H9 (cell line): ENCODE measurements around the gene UVRAG. TPM values are rescaled to one million over a fixed set of nuclear protein-coding genes. Genes with fewer than 3 reads are reported as not detected.

Experiments used
- DNase-seq: peaks from one replicate; pipeline ENCODE4 v3.0.0-alpha.2; 2017
- H2AFZ ChIP-seq: one replicate; pipeline ENCODE4 v1.6.1; 2013; ENCODE audit warnings: mild to moderate bottlenecking, low read length, control low read depth, moderate library complexity
- H2AK5ac ChIP-seq: 2 replicates; pipeline ENCODE4 v1.6.1; 2013; ENCODE audit warnings: low read length, control low read depth, mixed read lengths; ENCODE audit not compliant: insufficient read length
- H2BK120ac ChIP-seq: one replicate; pipeline ENCODE4 v1.6.1; 2013; ENCODE audit warnings: low read depth, mild to moderate bottlenecking, low read length, control low read depth, inconsistent platforms; ENCODE audit not compliant: poor library complexity, severe bottlenecking
- H2BK12ac ChIP-seq: 2 replicates; pipeline ENCODE4 v1.6.1; 2013; ENCODE audit warnings: low read length, control low read depth, mixed read lengths, low read depth; ENCODE audit not compliant: insufficient read length
- H2BK15ac ChIP-seq: 2 replicates; pipeline ENCODE4 v1.6.1; 2013; ENCODE audit warnings: low read depth, low read length, control low read depth
- H2BK20ac ChIP-seq: one replicate; pipeline ENCODE4 v1.6.1; 2013; ENCODE audit warnings: low read depth, mild to moderate bottlenecking, low read length, control low read depth, inconsistent platforms; ENCODE audit not compliant: poor library complexity, severe bottlenecking
- H2BK5ac ChIP-seq: 2 replicates; pipeline ENCODE4 v1.6.1; 2013; ENCODE audit warnings: low read length, control low read depth, mixed read lengths; ENCODE audit not compliant: insufficient read length
- H3K14ac ChIP-seq: 2 replicates; pipeline ENCODE4 v1.6.1; 2013; ENCODE audit warnings: low read length, control low read depth; ENCODE audit not compliant: insufficient read depth
- H3K18ac ChIP-seq: 2 replicates; pipeline ENCODE4 v1.6.1; 2013; ENCODE audit warnings: low read depth, mild to moderate bottlenecking, mixed read lengths, low read length, control low read depth; ENCODE audit not compliant: insufficient read length
- H3K23ac ChIP-seq: 2 replicates; pipeline ENCODE4 v1.6.1; 2013; ENCODE audit warnings: low read length, control low read depth, mixed read lengths, low read depth; ENCODE audit not compliant: insufficient read length
- H3K23me2 ChIP-seq: 2 replicates; pipeline ENCODE4 v1.6.1; 2013; ENCODE audit warnings: low read depth, mild to moderate bottlenecking, mixed read lengths, low read length, control low read depth; ENCODE audit not compliant: insufficient read length, poor library complexity, severe bottlenecking
- H3K27ac ChIP-seq: 2 replicates; pipeline ENCODE4 v1.5.1; 2013; ENCODE audit warnings: low read length, control low read depth, mixed read lengths, low read depth; ENCODE audit not compliant: insufficient read length
- H3K27me3 ChIP-seq: 2 replicates; pipeline ENCODE4 v1.6.1; 2013; ENCODE audit warnings: low read length, control low read depth, inconsistent platforms; ENCODE audit not compliant: insufficient read depth
- H3K4ac ChIP-seq: 2 replicates; pipeline ENCODE4 v1.6.1; 2013; ENCODE audit warnings: low read depth, mild to moderate bottlenecking, control low read depth, inconsistent platforms, low read length, moderate library complexity
- H3K4me1 ChIP-seq: 2 replicates; pipeline ENCODE4 v1.6.1; 2013; ENCODE audit warnings: low read length, control low read depth, inconsistent platforms; ENCODE audit not compliant: insufficient read depth
- H3K4me2 ChIP-seq: 2 replicates; pipeline ENCODE4 v1.6.1; 2013; ENCODE audit warnings: low read length, control low read depth, mixed read lengths; ENCODE audit not compliant: insufficient read length, insufficient read depth
- H3K56ac ChIP-seq: 2 replicates; pipeline ENCODE4 v1.6.1; 2013; ENCODE audit warnings: low read depth, mild to moderate bottlenecking, mixed read lengths, low read length, control low read depth; ENCODE audit not compliant: insufficient read length
- H3K79me1 ChIP-seq: 2 replicates; pipeline ENCODE4 v1.6.1; 2013; ENCODE audit warnings: low read depth, mild to moderate bottlenecking, moderate library complexity, low read length, control low read depth, inconsistent platforms; ENCODE audit not compliant: insufficient read depth, poor library complexity, severe bottlenecking
- H3K79me2 ChIP-seq: 2 replicates; pipeline ENCODE4 v1.6.1; 2013; ENCODE audit warnings: low read length, control low read depth, inconsistent platforms; ENCODE audit not compliant: insufficient read depth
- H3K9ac ChIP-seq: 2 replicates; pipeline ENCODE4 v1.6.1; 2013; ENCODE audit warnings: low read length, control low read depth, mixed read lengths; ENCODE audit not compliant: insufficient read length; ENCODE audit errors: extremely low read depth
- H3K9me3 ChIP-seq: one replicate; pipeline ENCODE4 v1.6.1; 2013; ENCODE audit warnings: low read depth, low read length, inconsistent platforms; ENCODE audit not compliant: control insufficient read depth
- H3T11ph ChIP-seq: one replicate; pipeline ENCODE4 v1.6.1; 2013; ENCODE audit warnings: mild to moderate bottlenecking, low read length, control low read depth, inconsistent platforms
- H4K20me1 ChIP-seq: one replicate; pipeline ENCODE4 v1.6.1; 2013; ENCODE audit not compliant: control insufficient read depth, insufficient read length, insufficient read depth
- H4K5ac ChIP-seq: 2 replicates; pipeline ENCODE4 v1.6.1; 2013; ENCODE audit warnings: low read depth, mild to moderate bottlenecking, mixed read lengths, low read length, control low read depth; ENCODE audit not compliant: insufficient read length
- H4K8ac ChIP-seq: replicated peaks from 2 replicates; pipeline ENCODE4 v1.6.1; 2013; ENCODE audit warnings: low read length, control low read depth, mixed read lengths, low read depth; ENCODE audit not compliant: insufficient read length
- H4K91ac ChIP-seq: 2 replicates; pipeline ENCODE4 v1.6.1; 2013; ENCODE audit warnings: low read depth, mild to moderate bottlenecking, moderate library complexity, mixed read lengths, low read length, control low read depth; ENCODE audit not compliant: insufficient read length
- H3K27ac Mint-ChIP-seq, 3 experiments: 2 replicates in 2 of 3; 3 replicates in 1 of 3; pipeline ENCODE4 v1.8.0; 2020 to 2021; ENCODE audit warnings: mixed read lengths in 3 of 3, mild to moderate bottlenecking in 1 of 3, moderate library complexity in 1 of 3
- H3K27me3 Mint-ChIP-seq: 2 replicates; pipeline ENCODE4 v1.8.0; 2021; ENCODE audit warnings: low read depth, mild to moderate bottlenecking, moderate library complexity, mixed read lengths
- H3K36me3 Mint-ChIP-seq, 3 experiments: 2 replicates in 2 of 3; 3 replicates in 1 of 3; pipeline ENCODE4 v1.8.0; 2020 to 2021; ENCODE audit warnings: low read depth in 3 of 3, mixed read lengths in 3 of 3; ENCODE audit not compliant: insufficient read depth in 1 of 3
- H3K4me1 Mint-ChIP-seq, 2 experiments: 2 replicates each; pipeline ENCODE4 v1.8.0; 2020; ENCODE audit warnings: mixed read lengths in 2 of 2
- H3K4me3 Mint-ChIP-seq, 2 experiments: 2 replicates in 1 of 2; 3 replicates in 1 of 2; pipeline ENCODE4 v1.8.0; 2020 to 2021; ENCODE audit warnings: mild to moderate bottlenecking in 2 of 2, mixed read lengths in 2 of 2, moderate library complexity in 1 of 2
- H3K9me3 Mint-ChIP-seq, 2 experiments: 2 replicates in 1 of 2; 3 replicates in 1 of 2; pipeline ENCODE4 v1.8.0; 2020; ENCODE audit warnings: mild to moderate bottlenecking in 2 of 2, mixed read lengths in 2 of 2, moderate library complexity in 1 of 2
- WGBS: extraction: QIAGEN DNeasy Blood & Tissue Kit; methylation state at CpG from one replicate; pipeline ENCODE4 v1.1.7; 2013; ENCODE audit warnings: missing lambda C conversion rate, low lambda C conversion rate, mixed read lengths; ENCODE audit not compliant: insufficient read length; ENCODE audit errors: extremely low coverage; 5-methylcytosine and 5-hydroxymethylcytosine counted together
- total RNA-seq: library from RNA; stranded (reverse); gene quantifications from 2 replicates; pipeline ENCODE4 v1.2.1, GENCODE V29; 2021
- TF ChIP-seq, protein P1 (sequence below): fragments of 200-600 bp; sonication (generic); conservative IDR thresholded peaks from 3 replicates; pipeline ENCODE4 v1.8.0; 2021; ENCODE audit warnings: antibody characterized with exemption, mild to moderate bottlenecking

UVRAG gene
- total RNA-seq, 1 experiment from 2014 or later: 18.5 TPM

DNA sequence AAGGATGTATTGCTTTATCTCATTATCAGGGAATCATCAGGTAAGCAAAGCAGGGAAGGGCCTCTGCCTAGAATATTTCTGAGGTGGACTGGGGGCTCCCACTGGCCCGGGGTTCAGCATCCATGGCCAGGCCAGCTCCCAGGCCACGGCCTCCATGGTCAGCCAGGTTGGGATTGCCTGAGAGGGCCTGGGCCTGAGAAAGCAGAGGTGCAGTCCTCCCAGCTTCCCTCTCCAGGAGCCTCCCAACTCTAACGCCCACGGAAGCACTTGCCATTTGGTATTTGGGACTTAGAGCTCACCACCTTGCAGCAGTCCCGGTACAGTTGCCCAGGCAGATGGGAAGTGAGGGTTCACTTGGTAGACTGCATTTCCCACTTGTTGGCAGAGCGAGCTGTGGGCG is 33.7 kb upstream of the UVRAG start:
- no peak overlapping the region for H3K23ac ChIP-seq
- H3K56ac ChIP-seq: no peak overlapping the region
- no peak overlapping the region for H4K8ac ChIP-seq
- no peak overlapping the region for H4K91ac ChIP-seq
- TF ChIP-seq, protein P1, sequence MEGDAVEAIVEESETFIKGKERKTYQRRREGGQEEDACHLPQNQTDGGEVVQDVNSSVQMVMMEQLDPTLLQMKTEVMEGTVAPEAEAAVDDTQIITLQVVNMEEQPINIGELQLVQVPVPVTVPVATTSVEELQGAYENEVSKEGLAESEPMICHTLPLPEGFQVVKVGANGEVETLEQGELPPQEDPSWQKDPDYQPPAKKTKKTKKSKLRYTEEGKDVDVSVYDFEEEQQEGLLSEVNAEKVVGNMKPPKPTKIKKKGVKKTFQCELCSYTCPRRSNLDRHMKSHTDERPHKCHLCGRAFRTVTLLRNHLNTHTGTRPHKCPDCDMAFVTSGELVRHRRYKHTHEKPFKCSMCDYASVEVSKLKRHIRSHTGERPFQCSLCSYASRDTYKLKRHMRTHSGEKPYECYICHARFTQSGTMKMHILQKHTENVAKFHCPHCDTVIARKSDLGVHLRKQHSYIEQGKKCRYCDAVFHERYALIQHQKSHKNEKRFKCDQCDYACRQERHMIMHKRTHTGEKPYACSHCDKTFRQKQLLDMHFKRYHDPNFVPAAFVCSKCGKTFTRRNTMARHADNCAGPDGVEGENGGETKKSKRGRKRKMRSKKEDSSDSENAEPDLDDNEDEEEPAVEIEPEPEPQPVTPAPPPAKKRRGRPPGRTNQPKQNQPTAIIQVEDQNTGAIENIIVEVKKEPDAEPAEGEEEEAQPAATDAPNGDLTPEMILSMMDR: no peak
- H3K9ac ChIP-seq: no peak overlapping the region
- H3K14ac ChIP-seq: no peak overlapping the region; the same call in 1 of the 2 replicates
- H3K9me3 ChIP-seq: no peaks in the 10 kb centered on the region
- no peak overlapping the region for H3K27ac Mint-ChIP-seq
- H3K4me3 Mint-ChIP-seq: no peak overlapping the region
- no peak for DNase-seq
- H3K27ac ChIP-seq: no peak overlapping the region
- H3K79me2 ChIP-seq: no peaks in the 10 kb centered on the region
- H2BK20ac ChIP-seq: no peak overlapping the region
- H3K36me3 Mint-ChIP-seq: no peaks in the 10 kb centered on the region; a peak in 1 of 7 replicates
- H2BK5ac ChIP-seq: no peak overlapping the region
- H4K20me1 ChIP-seq: no peaks in the 10 kb centered on the region
- H2BK120ac ChIP-seq: no peak overlapping the region
- no peak overlapping the region for H2AK5ac ChIP-seq
- no peak overlapping the region for H3T11ph ChIP-seq
- H2BK12ac ChIP-seq: no peak overlapping the region
- H3K4me1 ChIP-seq: no peaks in the 10 kb centered on the region
- no peaks in the 10 kb centered on the region for H3K79me1 ChIP-seq
- no peak overlapping the region for H2BK15ac ChIP-seq
- no peaks in the 10 kb centered on the region for H3K23me2 ChIP-seq
- peaks cover 13% of the 10 kb centered on the region for H3K27me3 Mint-ChIP-seq
- no peak overlapping the region for H3K4ac ChIP-seq
- H3K4me2 ChIP-seq: no peak overlapping the region
- no peaks in the 10 kb centered on the region for H3K27me3 ChIP-seq
- H4K5ac ChIP-seq: no peak overlapping the region
- no peaks in the 10 kb centered on the region; a peak in 1 of 5 replicates for H3K9me3 Mint-ChIP-seq
- H2AFZ ChIP-seq: no peak overlapping the region
- no CpG with 5 or more reads among the region's 7 CpGs for WGBS
- H3K4me1 Mint-ChIP-seq: peaks cover 0 to 4% of the 10 kb centered on the region in 2 experiments; a peak in 1 of 4 replicates
- no peak overlapping the region for H3K18ac ChIP-seq
